Vagina (tissue), 2 donors: ENCODE results near the gene CRTAC1. TPM values are rescaled to one million over a fixed set of nuclear protein-coding genes. Genes with fewer than 3 reads are reported as not detected.
A peak's percentile ranks its signal among the peaks of the same experiment; 100 is the strongest.

Source experiments
- DNase-seq, 2 donors: peaks; one replicate each; pipeline ENCODE4 v3.0.0-alpha.2; 2017; ENCODE audit errors: extremely low spot score in 2 of 2
- H3K27ac ChIP-seq: fragments of 200-600 bp; sonication (generic); one replicate; pipeline ENCODE4 v1.5.1; 2019
- H3K27me3 ChIP-seq: fragments of 200-600 bp; sonication (generic); one replicate; pipeline ENCODE4 v1.5.1; 2019
- H3K36me3 ChIP-seq, 2 donors: fragments of 200-600 bp; sonication (generic); one replicate each; pipeline ENCODE4 v1.5.1; 2017 to 2019
- H3K4me1 ChIP-seq: fragments of 200-600 bp; sonication (generic); one replicate; pipeline ENCODE4 v1.5.1; 2019
- H3K4me3 ChIP-seq, 2 donors: fragments of 200-600 bp; sonication (generic); 1 replicate in 1 of 2; 2 replicates in 1 of 2; pipeline ENCODE4 v1.5.1; 2016 to 2019
- H3K9me3 ChIP-seq: fragments of 200-600 bp; sonication (generic); one replicate; pipeline ENCODE4 v1.5.1; 2019
- POLR2A ChIP-seq, 2 donors: fragments of 450-650 bp; IDR thresholded peaks; one replicate each; pipeline ENCODE4 v1.6.1; 2017; ENCODE audit warnings: antibody characterized with exemption in 2 of 2, mild to moderate bottlenecking in 2 of 2, moderate library complexity in 2 of 2
- POLR2AphosphoS5 ChIP-seq, 2 donors: sonication (generic); formaldehyde crosslinking; IDR thresholded peaks; one replicate each; pipeline ENCODE4 v1.9.0; 2017; ENCODE audit warnings: antibody characterized with exemption in 2 of 2, mild to moderate bottlenecking in 2 of 2, low read depth in 1 of 2; ENCODE audit not compliant: insufficient read depth in 1 of 2
- intact Hi-C: fragments of 100-400 bp; cut with DNase I; formaldehyde crosslinking; loops from one replicate; pipeline ENCODE4 v1.15.1; 2023
- total RNA-seq: library from RNA; depleted of rRNA; stranded (reverse); fragments of >200 nt; gene quantifications from one replicate; pipeline ENCODE4 v1.2.3, GENCODE V29; 2016
- TF ChIP-seq, protein P1 (sequence below), 3 experiments: fragments of 450-650 bp in 2 of 3; fragments of 200-600 bp in 1 of 3; sonication (generic) in 1 of 3; IDR thresholded peaks; one replicate each; pipeline ENCODE4 v1.5.1; 2017 to 2019; ENCODE audit warnings: antibody characterized with exemption in 3 of 3, mild to moderate bottlenecking in 2 of 3, moderate library complexity in 2 of 3

The CRTAC1 gene
- total RNA-seq, 1 donor from 2014 or later = 2.5 TPM

- no peak for TF ChIP-seq POLR2AphosphoS5 (IDR thresholded peaks at IDR 0.05; ENCODE audit: insufficient read depth in 1 of 2, low read depth in 1 of 2)
- TF ChIP-seq POLR2A (IDR thresholded peaks at IDR 0.05) = no peak
- TF ChIP-seq, protein P1, sequence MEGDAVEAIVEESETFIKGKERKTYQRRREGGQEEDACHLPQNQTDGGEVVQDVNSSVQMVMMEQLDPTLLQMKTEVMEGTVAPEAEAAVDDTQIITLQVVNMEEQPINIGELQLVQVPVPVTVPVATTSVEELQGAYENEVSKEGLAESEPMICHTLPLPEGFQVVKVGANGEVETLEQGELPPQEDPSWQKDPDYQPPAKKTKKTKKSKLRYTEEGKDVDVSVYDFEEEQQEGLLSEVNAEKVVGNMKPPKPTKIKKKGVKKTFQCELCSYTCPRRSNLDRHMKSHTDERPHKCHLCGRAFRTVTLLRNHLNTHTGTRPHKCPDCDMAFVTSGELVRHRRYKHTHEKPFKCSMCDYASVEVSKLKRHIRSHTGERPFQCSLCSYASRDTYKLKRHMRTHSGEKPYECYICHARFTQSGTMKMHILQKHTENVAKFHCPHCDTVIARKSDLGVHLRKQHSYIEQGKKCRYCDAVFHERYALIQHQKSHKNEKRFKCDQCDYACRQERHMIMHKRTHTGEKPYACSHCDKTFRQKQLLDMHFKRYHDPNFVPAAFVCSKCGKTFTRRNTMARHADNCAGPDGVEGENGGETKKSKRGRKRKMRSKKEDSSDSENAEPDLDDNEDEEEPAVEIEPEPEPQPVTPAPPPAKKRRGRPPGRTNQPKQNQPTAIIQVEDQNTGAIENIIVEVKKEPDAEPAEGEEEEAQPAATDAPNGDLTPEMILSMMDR (IDR thresholded peaks at IDR 0.05) = no peak
- H3K36me3 ChIP-seq = no peaks in the 10 kb centered on the region
- H3K27me3 ChIP-seq = no peaks in the 10 kb centered on the region
- peaks cover 13% of the 10 kb centered on the region for H3K4me1 ChIP-seq
- intact Hi-C loops = no loop called here
- H3K27ac ChIP-seq = peak overlapping the region; percentile 53
- DNase-seq = no peak
- no peak overlapping the region for H3K4me3 ChIP-seq
- no peaks in the 10 kb centered on the region for H3K9me3 ChIP-seq
Measured at GRCh38 chr10:97888641-97889262, 141.7 kb downstream of the CRTAC1 start.

DNA sequence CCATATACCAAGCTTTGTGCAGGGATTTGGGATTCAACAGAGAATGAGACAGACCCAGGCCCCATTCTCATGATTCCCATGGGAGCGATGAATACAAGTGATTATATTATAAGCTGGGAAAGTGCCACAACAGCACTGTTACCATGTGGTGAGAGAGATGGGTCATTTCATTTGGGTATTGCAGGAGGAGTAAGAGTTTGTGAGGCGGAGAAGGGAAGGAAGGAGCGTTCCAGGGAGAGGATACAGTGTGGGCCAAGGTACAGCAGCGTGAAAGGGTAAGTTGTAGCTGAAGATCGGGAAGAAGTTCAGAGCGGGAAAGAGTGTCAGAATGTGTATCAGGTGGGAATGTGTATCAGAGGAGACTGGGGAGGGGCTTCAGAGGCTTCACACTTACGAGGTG lies 142.3 kb downstream of the CRTAC1 start:
- no peak for TF ChIP-seq POLR2A (IDR thresholded peaks at IDR 0.05)
- Histone ChIP-seq H3K27me3 (no peaks in the 10 kb centered on the region), H3K4me1 (peaks cover 13% of the 10 kb centered on the region), H3K4me3 (no peak overlapping the region), H3K9me3 (no peaks in the 10 kb centered on the region), H3K27ac (no peak overlapping the region), H3K36me3 (no peaks in the 10 kb centered on the region)
- DNase-seq = no peak
- intact Hi-C loops = no loop called here

- Histone ChIP-seq H3K4me1 (peaks cover 13% of the 10 kb centered on the region), H3K9me3 (no peaks in the 10 kb centered on the region), H3K36me3 (no peaks in the 10 kb centered on the region), H3K4me3 (no peak overlapping the region), H3K27ac (no peak overlapping the region), H3K27me3 (no peaks in the 10 kb centered on the region)
- TF ChIP-seq, protein P1 (IDR thresholded peaks at IDR 0.05) = no peak
- no peak for TF ChIP-seq POLR2AphosphoS5 (IDR thresholded peaks at IDR 0.05; ENCODE audit: insufficient read depth in 1 of 2, low read depth in 1 of 2)
- TF ChIP-seq POLR2A (IDR thresholded peaks at IDR 0.05) = no peak
- no peak for DNase-seq
- intact Hi-C loops = no loop called here
Measured at GRCh38 chr10:97887399-97887798, 143.0 kb downstream of the CRTAC1 start.

DNA sequence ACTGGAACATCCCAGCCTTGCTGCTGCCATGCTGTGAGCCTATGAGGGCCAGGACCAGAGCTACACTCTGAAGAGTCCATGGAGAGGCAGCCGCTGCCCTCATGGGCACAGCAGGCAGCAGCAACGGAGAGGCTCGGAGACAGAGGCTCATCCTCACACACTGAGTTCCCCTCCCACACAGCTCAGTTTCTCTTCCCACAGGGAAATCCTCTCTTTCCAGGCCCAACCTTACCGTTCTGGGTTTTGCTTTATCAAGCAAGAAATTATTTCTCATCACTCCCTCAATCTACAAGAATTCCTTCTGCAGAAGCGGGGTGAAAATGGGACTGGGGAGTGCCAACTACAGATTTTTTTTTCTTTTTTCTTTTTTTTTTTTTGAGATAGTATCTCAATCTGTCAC lies 144.1 kb downstream of the CRTAC1 start:
- intact Hi-C loops = no loop called here
- Histone ChIP-seq H3K27me3 (no peaks in the 10 kb centered on the region), H3K4me3 (no peak overlapping the region), H3K9me3 (no peaks in the 10 kb centered on the region), H3K36me3 (no peaks in the 10 kb centered on the region), H3K27ac (no peak overlapping the region), H3K4me1 (peaks cover 13% of the 10 kb centered on the region)
- DNase-seq = no peak
- TF ChIP-seq POLR2AphosphoS5 (IDR thresholded peaks at IDR 0.05; ENCODE audit: insufficient read depth in 1 of 2, low read depth in 1 of 2) (no peak), POLR2A (IDR thresholded peaks at IDR 0.05) (no peak)
- TF ChIP-seq, protein P1 (IDR thresholded peaks at IDR 0.05) = no peak

- intact Hi-C loops = no loop called here
- no peak for DNase-seq
- H3K4me3 ChIP-seq = no peak overlapping the region
- H3K27ac ChIP-seq = no peak overlapping the region
- TF ChIP-seq POLR2AphosphoS5 (IDR thresholded peaks at IDR 0.05; ENCODE audit: insufficient read depth in 1 of 2, low read depth in 1 of 2) = no peak
- TF ChIP-seq, protein P1 (IDR thresholded peaks at IDR 0.05) = no peak
- TF ChIP-seq POLR2A (IDR thresholded peaks at IDR 0.05) = no peak
- no peaks in the 10 kb centered on the region for H3K4me1 ChIP-seq
- H3K36me3 ChIP-seq = no peaks in the 10 kb centered on the region
- H3K9me3 ChIP-seq = no peaks in the 10 kb centered on the region
- no peaks in the 10 kb centered on the region for H3K27me3 ChIP-seq
Measured at GRCh38 chr10:97883092-97883485, 147.3 kb downstream of the CRTAC1 start.
